Neural progenitor cell (in vitro differentiated cells): ENCODE results near the gene RALGAPA2. TPM values are rescaled to one million over a fixed set of nuclear protein-coding genes. Genes with fewer than 3 reads are reported as not detected.

Experiments used
- DNase-seq: peaks from one replicate; pipeline ENCODE4 v3.0.0-alpha.2; 2016; ENCODE audit warnings: low spot score
- H2AFZ ChIP-seq: fragments of 200-600 bp; sonication (generic); replicated peaks from 2 replicates; pipeline ENCODE4 v1.6.1; 2016; ENCODE audit warnings: antibody characterized with exemption
- H3F3A ChIP-seq: fragments of 200-600 bp; sonication (generic); 2 replicates; pipeline ENCODE4 v1.6.1; 2016; ENCODE audit warnings: antibody characterized with exemption, low read depth
- H3K27ac ChIP-seq: fragments of 200-600 bp; sonication (generic); 2 replicates; pipeline ENCODE4 v1.5.1; 2016; ENCODE audit warnings: mild to moderate bottlenecking
- H3K27me3 ChIP-seq: fragments of 200-600 bp; sonication (generic); 2 replicates; pipeline ENCODE4 v1.6.1; 2016; ENCODE audit warnings: mild to moderate bottlenecking, moderate library complexity
- H3K36me3 ChIP-seq: fragments of 200-600 bp; sonication (generic); 2 replicates; pipeline ENCODE4 v1.5.1; 2016
- H3K4me1 ChIP-seq: fragments of 200-600 bp; sonication (generic); 2 replicates; pipeline ENCODE4 v1.6.1; 2016; ENCODE audit warnings: mixed run types
- H3K4me2 ChIP-seq: fragments of 200-600 bp; sonication (generic); 2 replicates; pipeline ENCODE4 v1.6.1; 2016
- H3K4me3 ChIP-seq: fragments of 200-600 bp; sonication (generic); 2 replicates; pipeline ENCODE4 v1.5.1; 2016
- H3K79me2 ChIP-seq: fragments of 200-600 bp; sonication (generic); 2 replicates; pipeline ENCODE4 v1.6.1; 2016; ENCODE audit warnings: low read depth
- H3K9ac ChIP-seq: fragments of 200-600 bp; sonication (generic); 2 replicates; pipeline ENCODE4 v1.6.1; 2016
- H3K9me3 ChIP-seq: fragments of 200-600 bp; sonication (generic); 2 replicates; pipeline ENCODE4 v1.5.1; 2016; ENCODE audit warnings: low read depth
- H4K20me1 ChIP-seq: fragments of 200-600 bp; sonication (generic); 2 replicates; pipeline ENCODE4 v1.6.1; 2016; ENCODE audit warnings: low read depth
- H3K27ac Mint-ChIP-seq: 3 replicates; pipeline ENCODE4 v1.8.0; 2021; ENCODE audit warnings: mixed read lengths
- H3K27me3 Mint-ChIP-seq: 2 replicates; pipeline ENCODE4 v1.8.0; 2022; ENCODE audit warnings: low read depth, mild to moderate bottlenecking, inconsistent platforms, moderate library complexity, mixed read lengths; ENCODE audit not compliant: insufficient read depth
- H3K36me3 Mint-ChIP-seq: 3 replicates; pipeline ENCODE4 v1.8.0; 2021; ENCODE audit warnings: mixed read lengths
- H3K4me1 Mint-ChIP-seq: 3 replicates; pipeline ENCODE4 v1.8.0; 2021; ENCODE audit warnings: mixed read lengths
- H3K4me3 Mint-ChIP-seq: 3 replicates; pipeline ENCODE4 v1.8.0; 2021; ENCODE audit warnings: mild to moderate bottlenecking, moderate library complexity, mixed read lengths
- H3K9me3 Mint-ChIP-seq: 3 replicates; pipeline ENCODE4 v1.8.0; 2020; ENCODE audit warnings: mixed read lengths
- CTCF ChIP-seq: fragments of 200-600 bp; sonication (generic); IDR thresholded peaks from 2 replicates; pipeline ENCODE4 v1.5.1; 2017; ENCODE audit warnings: antibody characterized with exemption, mild to moderate bottlenecking
- EZH2 ChIP-seq: fragments of 200-600 bp; sonication (generic); IDR thresholded peaks from 2 replicates; pipeline ENCODE4 v1.6.1; 2017; ENCODE audit warnings: antibody characterized with exemption, mild to moderate bottlenecking, moderate library complexity
- EZH2phosphoT487 ChIP-seq: fragments of 200-600 bp; sonication (generic); IDR thresholded peaks from 2 replicates; pipeline ENCODE4 v1.6.1; 2017; ENCODE audit warnings: antibody characterized with exemption
- total RNA-seq: library from RNA; depleted of rRNA; stranded (reverse); fragments of >200 nt; gene quantifications from 2 replicates; pipeline ENCODE4 v1.2.3, GENCODE V29; 2015; ENCODE audit warnings: low replicate concordance

RALGAPA2 gene
- total RNA-seq, 1 donor from 2014 or later = 25.9 TPM

- Histone ChIP-seq H3K9ac (no peak overlapping the region), H3F3A (peaks cover 17% of the 10 kb centered on the region), H4K20me1 (no peaks in the 10 kb centered on the region), H3K4me3 (no peak overlapping the region), H3K27ac (no peak overlapping the region), H3K36me3 (no peaks in the 10 kb centered on the region), H3K4me1 (peaks cover 52% of the 10 kb centered on the region), H3K79me2 (no peaks in the 10 kb centered on the region), H2AFZ (no peak overlapping the region), H3K27me3 (no peaks in the 10 kb centered on the region), H3K9me3 (no peaks in the 10 kb centered on the region), H3K4me2 (peak overlapping the region; percentile 15)
- Mint-ChIP-seq H3K27ac (no peak overlapping the region), H3K4me3 (no peak overlapping the region), H3K9me3 (peaks cover 5% of the 10 kb centered on the region), H3K4me1 (peaks cover 49% of the 10 kb centered on the region), H3K27me3 (peaks cover 2% of the 10 kb centered on the region), H3K36me3 (peaks cover 16% of the 10 kb centered on the region)
- no peak for TF ChIP-seq EZH2
- no peak for TF ChIP-seq CTCF
- TF ChIP-seq EZH2phosphoT487 = no peak
- DNase-seq = peak; percentile 18
Observed at GRCh38 chr20:20489648-20490341, 222.6 kb downstream of the RALGAPA2 start.

DNA sequence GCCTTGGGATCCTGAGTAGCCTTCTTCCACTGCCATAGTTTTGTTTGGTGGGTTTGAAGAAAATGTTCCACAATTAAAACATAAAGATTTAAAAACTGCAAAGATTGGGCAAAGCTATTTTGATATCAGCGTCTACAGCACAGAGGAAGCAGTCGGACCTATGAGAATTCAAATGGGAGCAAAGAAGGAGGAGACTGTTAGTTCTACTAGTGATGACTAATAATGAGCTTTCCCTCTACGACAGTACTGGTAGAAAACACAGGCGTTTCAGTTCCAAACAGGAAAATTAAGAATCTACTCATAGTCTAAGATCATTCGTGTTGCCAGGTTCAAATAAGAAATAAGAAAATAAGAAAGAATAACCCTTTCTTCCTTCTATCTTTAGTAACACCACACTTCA is 223.4 kb downstream of the RALGAPA2 start:
- Mint-ChIP-seq H3K36me3 (peaks cover 16% of the 10 kb centered on the region), H3K27me3 (peaks cover 2% of the 10 kb centered on the region), H3K4me1 (peaks cover 45% of the 10 kb centered on the region), H3K27ac (no peak overlapping the region), H3K9me3 (peaks cover 5% of the 10 kb centered on the region), H3K4me3 (no peak overlapping the region)
- no peak overlapping the region for H2AFZ ChIP-seq
- H3K9me3 ChIP-seq = no peaks in the 10 kb centered on the region
- H3K36me3 ChIP-seq = no peaks in the 10 kb centered on the region
- no peak for TF ChIP-seq EZH2phosphoT487
- no peak for TF ChIP-seq EZH2
- TF ChIP-seq CTCF = no peak
- H3K27me3 ChIP-seq = no peaks in the 10 kb centered on the region
- H3K4me2 ChIP-seq = no peak overlapping the region
- no peaks in the 10 kb centered on the region for H3K79me2 ChIP-seq
- peaks cover 17% of the 10 kb centered on the region for H3F3A ChIP-seq
- no peak for DNase-seq
- H3K27ac ChIP-seq = no peak overlapping the region
- no peak overlapping the region for H3K9ac ChIP-seq
- H4K20me1 ChIP-seq = no peaks in the 10 kb centered on the region
- H3K4me3 ChIP-seq = no peak overlapping the region
- peaks cover 46% of the 10 kb centered on the region for H3K4me1 ChIP-seq

DNA sequence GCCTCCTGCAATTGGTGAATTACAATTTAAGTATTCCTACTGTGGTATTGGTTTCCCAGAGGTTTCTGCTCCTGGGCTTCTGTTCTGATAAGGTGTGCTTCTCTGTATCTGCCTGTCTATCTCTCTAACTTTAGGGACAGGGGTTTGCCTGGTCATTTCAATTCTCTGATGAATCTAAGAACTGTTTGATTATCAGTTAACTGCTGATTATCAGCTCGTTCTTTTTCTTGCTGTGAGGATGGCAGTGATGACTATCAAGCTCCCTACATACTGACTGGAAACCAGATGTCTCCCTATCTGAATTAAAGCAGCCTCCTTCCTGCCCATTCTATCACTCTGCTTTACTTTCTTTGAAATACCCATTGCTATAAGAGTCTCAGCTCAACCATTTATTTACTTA is 224.1 kb downstream of the RALGAPA2 start:
- Mint-ChIP-seq H3K4me3 (no peak overlapping the region), H3K27ac (no peak overlapping the region), H3K27me3 (peaks cover 2% of the 10 kb centered on the region), H3K36me3 (peaks cover 17% of the 10 kb centered on the region), H3K9me3 (peaks cover 5% of the 10 kb centered on the region), H3K4me1 (peaks cover 39% of the 10 kb centered on the region)
- H3K4me2 ChIP-seq = no peak overlapping the region
- no peaks in the 10 kb centered on the region for H3K36me3 ChIP-seq
- H3F3A ChIP-seq = peaks cover 17% of the 10 kb centered on the region
- no peaks in the 10 kb centered on the region for H3K27me3 ChIP-seq
- no peaks in the 10 kb centered on the region for H4K20me1 ChIP-seq
- TF ChIP-seq EZH2phosphoT487 (no peak), EZH2 (no peak), CTCF (no peak)
- H3K4me1 ChIP-seq = peaks cover 40% of the 10 kb centered on the region
- H3K9ac ChIP-seq = no peak overlapping the region
- no peak overlapping the region for H2AFZ ChIP-seq
- no peaks in the 10 kb centered on the region for H3K79me2 ChIP-seq
- no peak overlapping the region for H3K27ac ChIP-seq
- no peak overlapping the region for H3K4me3 ChIP-seq
- DNase-seq = no peak
- no peaks in the 10 kb centered on the region for H3K9me3 ChIP-seq
